H1 (cell line): ENCODE measurements around the gene FANCM. TPM values are rescaled to one million over a fixed set of nuclear protein-coding genes. Genes with fewer than 3 reads are reported as not detected.
A peak's percentile ranks its signal among the peaks of the same experiment; 100 is the strongest.

ENCODE experiments used
- polyA plus RNA-seq, 7 experiments: library from polyadenylated mRNA; depleted of rRNA in 3 of 7; stranded (reverse) in 5 of 7; unstranded in 2 of 7; fragments of >200 nt in 5 of 7; fragments of 200-250 nt in 2 of 7; gene quantifications; 1 replicate in 5 of 7; 2 replicates in 1 of 7; 4 replicates in 1 of 7; pipeline versions ENCODE4 v1.2.1 to v1.2.3, GENCODE V29; 2011 to 2013; ENCODE audit warnings: missing spikeins in 2 of 7, mixed read lengths in 2 of 7
- small RNA-seq: library from polyadenylated mRNA; stranded (forward); fragments of <200 nt; extraction: miRNeasy Mini kit (QIAGEN cat#:217004); gene quantifications from one replicate; pipeline ENCODE3, GENCODE V24; 2013; ENCODE audit not compliant: insufficient read depth
- total RNA-seq: library from RNA; stranded (reverse); fragmentation: NEBNext Ultra II Directional; extraction: Animal tissue kit (Norgen Biotek cat#: 25700); gene quantifications from 2 replicates; pipeline ENCODE4 v1.2.1, GENCODE V29; 2021

FANCM gene
- total and polyA plus RNA-seq, 2 of the 8 experiments (the other 6 are each of a cell fraction or from before 2014, with no cell fraction given): 3.2 to 10.5 TPM

Small RNAs within 50 kb of the gene (small RNA-seq; reads per million reads assigned to genes)
- not detected for gene RF00151
- 51.8 reads per million, percentile 96 among the genes with 10 or more reads in this experiment for gene SNORD127

Other genes starting within 250 kb of the FANCM start
- 8.4 and 10.5 TPM in 2 replicates for gene KLHL28, start 174.0 kb upstream of the FANCM start, total RNA-seq
- 2.2 and 3.3 TPM in 2 replicates for gene KLHL28, start 174.0 kb upstream of the FANCM start, polyA plus RNA-seq (2011; rRNA removed)
- 6.8 and 8.9 TPM in 2 replicates for gene TOGARAM1, start 173.7 kb upstream of the FANCM start, total RNA-seq
- 1.3 and 2.5 TPM in 2 replicates for gene TOGARAM1, start 173.7 kb upstream of the FANCM start, polyA plus RNA-seq (2011; rRNA removed)
- gene PRPF39, start 51.8 kb upstream of the FANCM start, total RNA-seq: 36.7 and 43.3 TPM in 2 replicates
- 14.4 and 22.4 TPM in 2 replicates for gene PRPF39, start 51.8 kb upstream of the FANCM start, polyA plus RNA-seq (2011; rRNA removed)
- 148 and 149 TPM in 2 replicates for gene FKBP3, start 1.4 kb upstream of the FANCM start, total RNA-seq
- gene FKBP3, start 1.4 kb upstream of the FANCM start, polyA plus RNA-seq (2011; rRNA removed): 19.2 and 36.0 TPM in 2 replicates
- gene MIS18BP1, start 117.3 kb downstream of the FANCM start, total RNA-seq: 73.0 and 80.5 TPM in 2 replicates
- gene MIS18BP1, start 117.3 kb downstream of the FANCM start, polyA plus RNA-seq (2011; rRNA removed): 12.8 and 13.1 TPM in 2 replicates